ENCODE data around the gene EDC3. TPM values are rescaled to one million over a fixed set of nuclear protein-coding genes. Genes with fewer than 3 reads are reported as not detected.
"Not testable (repeated sequence)": the region's sequence is repeated elsewhere in the genome, so short reads cannot be mapped to it uniquely, and the experiment has no call there.

The EDC3 gene
- total RNA-seq, 2 experiments from 2014 or later: 36.8 to 39.9 TPM

DNA sequence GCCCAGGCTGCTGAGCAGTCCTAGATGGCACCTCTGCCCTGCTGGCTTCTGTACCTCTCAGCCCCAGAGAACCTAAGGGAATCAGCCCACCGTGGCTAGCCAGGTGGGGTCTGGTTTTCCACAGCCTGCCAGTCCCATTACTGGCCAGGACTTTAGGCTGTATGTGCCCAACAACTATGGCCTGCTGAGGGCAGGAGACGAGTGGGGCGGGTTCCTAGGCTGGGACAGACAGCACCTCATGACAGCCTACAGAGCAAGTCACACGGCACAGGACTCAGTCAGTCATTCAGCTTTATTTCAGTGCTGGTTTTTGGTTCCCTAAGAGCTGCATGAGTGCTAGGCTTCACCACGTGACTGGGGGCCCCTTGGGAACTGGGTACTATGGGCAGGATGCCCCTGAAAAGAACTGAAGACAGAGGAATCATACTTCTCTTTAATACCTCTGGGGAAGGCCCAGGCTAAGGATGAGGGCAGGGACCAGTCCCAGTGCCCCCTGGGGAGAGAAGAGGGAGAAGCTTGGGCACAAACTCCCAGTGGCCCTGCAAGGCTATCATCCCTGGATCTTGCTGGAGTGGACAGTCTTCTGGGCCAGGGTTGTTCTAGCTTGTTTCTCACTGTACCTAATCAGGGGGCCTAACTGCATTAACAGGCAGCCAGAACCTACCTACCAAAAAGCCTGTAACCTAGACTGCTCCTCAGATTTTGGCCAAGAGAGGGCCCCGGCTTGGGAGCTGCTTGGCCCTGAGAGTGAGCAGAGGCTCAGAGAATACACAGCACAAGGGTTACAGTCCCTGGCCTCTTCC, 65.3 kb downstream of the EDC3 start:
- H3K4me1 Mint-ChIP-seq (ENCODE audit: low read depth): no peaks in the 10 kb centered on the region
- intact Hi-C loops (cut with micrococcal nuclease): loop anchor here (5.0 kb wide), 1 partner anchor 322 kb away; no protein-coding TSS in a partner anchor
- peaks cover 32% of the 10 kb centered on the region for H3K36me3 Mint-ChIP-seq
- no peak overlapping the region for H3K4me3 Mint-ChIP-seq
- ChIA-PET CTCF (interaction anchor here (1.5 to 13.7 kb wide), 7 partner anchors 12 to 271 kb away, joined by 4 to 434 read pairs (median 11); partner anchors contain the start of gene CLK3), POLR2A (interaction anchor here (1.3 kb wide), 1 partner anchor 7 kb away, joined by 3 read pairs; no protein-coding TSS in a partner anchor)
- H3K27ac Mint-ChIP-seq: no peak overlapping the region
- DNase-seq: no peak
- no peaks in the 10 kb centered on the region for H3K27me3 Mint-ChIP-seq
- H3K9me3 Mint-ChIP-seq: no peaks in the 10 kb centered on the region

- H3K9me3 Mint-ChIP-seq; H3K27ac Mint-ChIP-seq; H3K27me3 Mint-ChIP-seq; H3K4me3 Mint-ChIP-seq; DNase-seq; POLR2A ChIA-PET; H3K4me1 Mint-ChIP-seq (ENCODE audit: low read depth): not testable (repeated sequence)
- H3K36me3 Mint-ChIP-seq: peaks cover 34% of the 10 kb centered on the region
- intact Hi-C loops (cut with micrococcal nuclease): loop anchor here (5.0 kb wide), 1 partner anchor 323 kb away; no protein-coding TSS in a partner anchor
- CTCF ChIA-PET: interaction anchor here (1.5 to 13.7 kb wide), 3 partner anchors 11 to 170 kb away, joined by 4 to 434 read pairs (median 214); partner anchors contain the start of gene CLK3
These were observed 66.1 kb downstream of the EDC3 start for GRCh38 chr15:74629696-74630095.

- Mint-ChIP-seq H3K27me3 (no peaks in the 10 kb centered on the region), H3K36me3 (peaks cover 41% of the 10 kb centered on the region), H3K4me1 (ENCODE audit: low read depth) (no peaks in the 10 kb centered on the region), H3K27ac (no peak overlapping the region), H3K9me3 (no peaks in the 10 kb centered on the region), H3K4me3 (no peak overlapping the region)
- ChIA-PET POLR2A (no interaction called here), CTCF (interaction anchor here (0.8 to 8.5 kb wide), 5 partner anchors 11 to 247 kb away, joined by 3 to 214 read pairs (median 4); partner anchors contain the start of gene CLK3)
- intact Hi-C loops (cut with micrococcal nuclease): no loop called here
- no peak for DNase-seq
These were observed 66.9 kb downstream of the EDC3 start for GRCh38 chr15:74628949-74629348.

- intact Hi-C loops (cut with micrococcal nuclease): no loop called here
- Mint-ChIP-seq H3K27me3 (no peaks in the 10 kb centered on the region), H3K9me3 (no peaks in the 10 kb centered on the region), H3K36me3 (peaks cover 45% of the 10 kb centered on the region), H3K4me3 (no peak overlapping the region), H3K4me1 (ENCODE audit: low read depth) (no peaks in the 10 kb centered on the region), H3K27ac (no peak overlapping the region)
- ChIA-PET POLR2A (no interaction called here), CTCF (interaction anchor here (0.8 to 1.1 kb wide), 4 partner anchors 134 to 246 kb away, joined by 3 to 4 read pairs (median 4); no protein-coding TSS in a partner anchor)
- no peak for DNase-seq
These were observed 67.6 kb downstream of the EDC3 start for GRCh38 chr15:74628199-74628598.

DNA sequence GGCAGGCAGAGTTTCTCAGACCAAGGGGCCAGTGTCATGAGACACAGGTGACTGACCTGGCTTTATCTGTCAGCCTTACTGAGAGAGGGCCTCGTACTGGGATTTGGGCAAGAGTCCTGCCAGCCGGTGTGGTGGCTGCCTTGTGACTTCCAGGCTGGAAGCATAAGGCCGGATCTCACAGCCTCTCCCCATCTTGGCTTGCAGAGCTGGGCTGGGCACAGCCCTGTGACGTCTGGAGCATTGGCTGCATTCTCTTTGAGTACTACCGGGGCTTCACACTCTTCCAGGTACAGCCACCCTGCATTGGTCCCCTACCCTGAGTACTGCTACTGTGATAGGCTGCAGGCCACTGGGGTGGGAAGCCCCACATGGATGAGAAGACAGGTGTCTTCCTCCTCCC, 68.1 kb downstream of the EDC3 start:
- POLR2A ChIA-PET: no interaction called here
- CTCF ChIA-PET: interaction anchor here (1.1 kb wide), 2 partner anchors 134 to 141 kb away, joined by 4 read pairs; no protein-coding TSS in a partner anchor
- no peak overlapping the region for H3K27ac Mint-ChIP-seq
- H3K4me1 Mint-ChIP-seq (ENCODE audit: low read depth): no peaks in the 10 kb centered on the region
- intact Hi-C loops (cut with micrococcal nuclease): no loop called here
- H3K9me3 Mint-ChIP-seq: no peaks in the 10 kb centered on the region
- H3K4me3 Mint-ChIP-seq: no peak overlapping the region
- H3K27me3 Mint-ChIP-seq: no peaks in the 10 kb centered on the region
- H3K36me3 Mint-ChIP-seq: peaks cover 46% of the 10 kb centered on the region
- no peak for DNase-seq

GRCh38 chr15:74626752-74627692, 68.8 kb downstream of the EDC3 start:
- Mint-ChIP-seq H3K4me3 (no peak overlapping the region), H3K9me3 (no peaks in the 10 kb centered on the region), H3K36me3 (peaks cover 53% of the 10 kb centered on the region), H3K27ac (no peak overlapping the region), H3K27me3 (no peaks in the 10 kb centered on the region), H3K4me1 (ENCODE audit: low read depth) (no peaks in the 10 kb centered on the region)
- CTCF ChIA-PET: interaction anchor here (1.0 to 1.3 kb wide), 2 partner anchors 10 to 144 kb away, joined by 3 read pairs; no protein-coding TSS in a partner anchor
- POLR2A ChIA-PET: interaction anchor here (1.1 kb wide), 1 partner anchor 11 kb away, joined by 3 read pairs; the partner anchor contains the start of gene CLK3
- DNase-seq: no peak
- intact Hi-C loops (cut with micrococcal nuclease): no loop called here

- Mint-ChIP-seq H3K4me3 (no peak overlapping the region), H3K27ac (no peak overlapping the region), H3K27me3 (no peaks in the 10 kb centered on the region), H3K9me3 (no peaks in the 10 kb centered on the region), H3K4me1 (ENCODE audit: low read depth) (peaks cover 3% of the 10 kb centered on the region), H3K36me3 (peaks cover 59% of the 10 kb centered on the region)
- no peak for DNase-seq
- intact Hi-C loops (cut with micrococcal nuclease): no loop called here
- ChIA-PET CTCF (interaction anchor here (1.0 to 15.5 kb wide), 3 partner anchors 7 to 144 kb away, joined by 3 to 214 read pairs (median 3); no protein-coding TSS in a partner anchor), POLR2A (interaction anchor here (1.1 kb wide), 1 partner anchor 11 kb away, joined by 3 read pairs; the partner anchor contains the start of gene CLK3)
These were observed 69.5 kb downstream of the EDC3 start for GRCh38 chr15:74626336-74626735.

DNA sequence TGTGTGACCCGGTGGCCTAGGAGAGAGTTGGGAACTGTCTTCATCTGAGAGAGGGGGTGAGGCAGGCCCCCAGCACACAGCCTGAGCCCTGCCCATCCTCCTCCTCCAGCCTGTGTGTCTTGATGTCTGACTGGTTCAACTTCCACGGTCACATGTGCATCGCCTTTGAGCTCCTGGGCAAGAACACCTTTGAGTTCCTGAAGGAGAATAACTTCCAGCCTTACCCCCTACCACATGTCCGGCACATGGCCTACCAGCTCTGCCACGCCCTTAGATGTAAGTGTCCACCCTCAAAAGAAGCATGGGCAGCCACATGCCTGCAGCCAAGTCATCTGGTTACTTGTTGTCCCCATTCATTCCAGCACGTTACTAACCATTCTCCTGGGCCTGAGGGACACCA, 70.1 kb downstream of the EDC3 start:
- H3K27ac Mint-ChIP-seq: no peak overlapping the region
- CTCF ChIA-PET: interaction anchor here (1.0 to 15.5 kb wide), 2 partner anchors 8 to 145 kb away, joined by 3 to 214 read pairs; no protein-coding TSS in a partner anchor
- DNase-seq: no peak
- H3K36me3 Mint-ChIP-seq: peaks cover 64% of the 10 kb centered on the region
- no peaks in the 10 kb centered on the region for H3K27me3 Mint-ChIP-seq
- intact Hi-C loops (cut with micrococcal nuclease): no loop called here
- H3K4me1 Mint-ChIP-seq (ENCODE audit: low read depth): peaks cover 10% of the 10 kb centered on the region
- H3K9me3 Mint-ChIP-seq: no peaks in the 10 kb centered on the region
- H3K4me3 Mint-ChIP-seq: no peak overlapping the region
- POLR2A ChIA-PET: no interaction called here

GRCh38 chr15:74624020-74624602, 71.7 kb downstream of the EDC3 start:
- POLR2A ChIA-PET: interaction anchor here (0.5 kb wide), 1 partner anchor 45 kb away, joined by 3 read pairs; no protein-coding TSS in a partner anchor
- H3K27me3 Mint-ChIP-seq: no peaks in the 10 kb centered on the region
- no peak overlapping the region for H3K4me3 Mint-ChIP-seq
- intact Hi-C loops (cut with micrococcal nuclease): no loop called here
- H3K9me3 Mint-ChIP-seq: no peaks in the 10 kb centered on the region
- no peak for DNase-seq
- CTCF ChIA-PET: interaction anchor here (15.5 kb wide), 1 partner anchor 9 kb away, joined by 214 read pairs; no protein-coding TSS in a partner anchor
- H3K36me3 Mint-ChIP-seq: peaks cover 70% of the 10 kb centered on the region
- peak overlapping the region; percentile 23 for H3K27ac Mint-ChIP-seq
- peaks cover 19% of the 10 kb centered on the region for H3K4me1 Mint-ChIP-seq (ENCODE audit: low read depth)

DNA sequence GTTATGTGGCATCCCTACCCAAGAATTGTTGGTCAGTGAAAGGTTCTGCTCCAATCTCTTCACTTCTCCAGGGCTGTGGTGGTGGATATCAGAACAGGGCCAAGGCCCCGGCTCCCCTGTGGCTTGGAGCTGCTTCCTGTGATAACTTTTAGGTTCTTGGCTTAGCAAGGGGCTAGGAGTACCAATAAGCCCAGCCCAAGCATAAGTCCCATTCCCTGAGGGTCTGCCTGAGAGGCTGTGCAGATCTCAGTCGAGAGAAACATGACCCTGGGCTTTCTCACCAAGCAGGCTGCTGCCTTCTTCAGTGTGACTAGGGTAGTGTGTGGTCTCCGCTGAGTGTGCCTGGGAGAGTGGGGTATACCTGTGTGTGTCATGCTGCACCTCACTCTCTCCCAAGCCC, 73.1 kb downstream of the EDC3 start:
- DNase-seq: no peak
- Mint-ChIP-seq H3K4me3 (no peak overlapping the region), H3K36me3 (peaks cover 58% of the 10 kb centered on the region), H3K27me3 (no peaks in the 10 kb centered on the region), H3K9me3 (no peaks in the 10 kb centered on the region), H3K27ac (no peak overlapping the region), H3K4me1 (ENCODE audit: low read depth) (peaks cover 31% of the 10 kb centered on the region)
- ChIA-PET CTCF (interaction anchor here (0.6 to 15.5 kb wide), 5 partner anchors 11 to 252 kb away, joined by 3 to 214 read pairs (median 4); no protein-coding TSS in a partner anchor), POLR2A (interaction anchor here (1.1 kb wide), 1 partner anchor 9 kb away, joined by 3 read pairs; no protein-coding TSS in a partner anchor)
- intact Hi-C loops (cut with micrococcal nuclease): no loop called here

DNA sequence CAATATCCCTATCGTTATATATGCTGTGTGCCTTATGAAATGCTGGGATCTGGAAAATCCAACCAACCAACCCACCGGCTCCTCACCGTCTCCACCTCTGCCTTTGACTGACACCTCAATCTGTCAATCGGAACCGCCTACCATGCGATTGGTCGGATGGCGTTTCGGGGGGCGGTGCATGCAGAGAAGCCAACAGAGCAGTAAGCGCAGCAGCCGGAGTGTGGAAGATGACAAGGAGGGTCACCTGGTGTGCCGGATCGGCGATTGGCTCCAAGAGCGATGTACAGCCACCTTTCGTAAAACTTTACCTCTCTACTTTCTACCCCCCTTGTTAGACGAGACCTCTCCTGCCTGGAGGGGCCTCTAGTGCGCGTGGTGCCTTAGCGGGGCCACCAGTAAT, 73.9 kb downstream of the EDC3 start:
- peak overlapping the region; percentile 12 for H3K4me3 Mint-ChIP-seq
- H3K36me3 Mint-ChIP-seq: peaks cover 57% of the 10 kb centered on the region
- intact Hi-C loops (cut with micrococcal nuclease): no loop called here
- no peaks in the 10 kb centered on the region for H3K27me3 Mint-ChIP-seq
- ChIA-PET POLR2A (no interaction called here), CTCF (interaction anchor here (0.7 to 15.5 kb wide), 17 partner anchors 9 to 253 kb away, joined by 3 to 214 read pairs (median 5); partner anchors contain the start of gene SEMA7A)
- DNase-seq: no peak
- H3K9me3 Mint-ChIP-seq: no peaks in the 10 kb centered on the region
- H3K4me1 Mint-ChIP-seq (ENCODE audit: low read depth): peaks cover 39% of the 10 kb centered on the region
- no peak overlapping the region for H3K27ac Mint-ChIP-seq
